Measurements from ENCODE around the gene HSPBP1. TPM values are rescaled to one million over a fixed set of nuclear protein-coding genes. Genes with fewer than 3 reads are reported as not detected.

HSPBP1 gene
- total RNA-seq, 4 donors from 2014 or later = 33.7 to 49.6 (median 40.5) TPM

DNA sequence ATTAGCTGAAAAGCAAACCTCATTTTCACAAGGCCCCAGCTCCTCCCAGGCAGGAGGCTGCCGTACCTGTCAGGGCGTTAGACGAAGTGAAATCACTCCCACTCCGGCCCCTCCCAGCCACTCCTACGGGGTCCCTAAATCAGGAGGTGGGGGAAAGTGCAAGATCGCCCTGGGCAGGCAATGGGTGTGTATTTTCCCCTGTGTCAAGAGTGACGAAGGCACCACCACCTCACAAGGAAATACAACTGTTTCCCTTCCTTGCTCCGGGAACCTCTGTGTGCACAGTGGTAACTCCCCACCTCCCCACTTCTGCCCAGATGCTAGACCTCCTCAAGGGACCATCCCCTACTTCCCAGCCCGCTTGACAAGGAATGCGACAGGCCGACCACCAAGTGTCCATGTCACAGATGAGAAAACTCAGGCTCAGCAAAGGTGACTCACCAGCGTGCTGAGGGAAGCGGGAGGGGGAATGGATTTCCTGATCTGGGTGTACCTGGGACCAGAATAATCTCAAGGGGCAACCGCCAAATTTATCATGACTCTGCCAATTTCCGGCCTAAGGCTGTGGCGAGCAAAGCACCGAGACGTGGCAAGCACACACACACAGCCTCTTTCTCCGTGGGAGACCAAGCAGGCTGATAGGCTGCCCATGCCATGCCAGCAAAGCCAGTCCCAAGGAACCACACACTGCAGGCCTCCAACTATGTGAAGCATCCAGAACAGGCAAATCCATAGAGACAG lies 28.4 kb downstream of the HSPBP1 start:
- H3K36me3 ChIP-seq = peaks cover 0 to 13% (median 0%) of the 10 kb centered on the region in 3 donors
- TF ChIP-seq, protein P1, sequence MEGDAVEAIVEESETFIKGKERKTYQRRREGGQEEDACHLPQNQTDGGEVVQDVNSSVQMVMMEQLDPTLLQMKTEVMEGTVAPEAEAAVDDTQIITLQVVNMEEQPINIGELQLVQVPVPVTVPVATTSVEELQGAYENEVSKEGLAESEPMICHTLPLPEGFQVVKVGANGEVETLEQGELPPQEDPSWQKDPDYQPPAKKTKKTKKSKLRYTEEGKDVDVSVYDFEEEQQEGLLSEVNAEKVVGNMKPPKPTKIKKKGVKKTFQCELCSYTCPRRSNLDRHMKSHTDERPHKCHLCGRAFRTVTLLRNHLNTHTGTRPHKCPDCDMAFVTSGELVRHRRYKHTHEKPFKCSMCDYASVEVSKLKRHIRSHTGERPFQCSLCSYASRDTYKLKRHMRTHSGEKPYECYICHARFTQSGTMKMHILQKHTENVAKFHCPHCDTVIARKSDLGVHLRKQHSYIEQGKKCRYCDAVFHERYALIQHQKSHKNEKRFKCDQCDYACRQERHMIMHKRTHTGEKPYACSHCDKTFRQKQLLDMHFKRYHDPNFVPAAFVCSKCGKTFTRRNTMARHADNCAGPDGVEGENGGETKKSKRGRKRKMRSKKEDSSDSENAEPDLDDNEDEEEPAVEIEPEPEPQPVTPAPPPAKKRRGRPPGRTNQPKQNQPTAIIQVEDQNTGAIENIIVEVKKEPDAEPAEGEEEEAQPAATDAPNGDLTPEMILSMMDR (IDR thresholded peaks at IDR 0.05) = no peak
- TF ChIP-seq POLR2A (IDR thresholded peaks at IDR 0.05) (no peak), EP300 (IDR thresholded peaks at IDR 0.05) (no peak)
- peaks cover 0 to 93% (median 37%) of the 10 kb centered on the region in 4 donors for H3K4me1 ChIP-seq
- WGBS, 2 donors = 66 to 73% methylated on average over 19 of the region's 19 CpGs
- DNase-seq (ENCODE audit: low spot score in 2 of 2) = no peak
- H3K4me3 ChIP-seq = no peak overlapping the region
- H3K27me3 ChIP-seq = no peaks in the 10 kb centered on the region
- H3K9me3 ChIP-seq = no peaks in the 10 kb centered on the region
- no peak overlapping the region for H3K27ac ChIP-seq

DNA sequence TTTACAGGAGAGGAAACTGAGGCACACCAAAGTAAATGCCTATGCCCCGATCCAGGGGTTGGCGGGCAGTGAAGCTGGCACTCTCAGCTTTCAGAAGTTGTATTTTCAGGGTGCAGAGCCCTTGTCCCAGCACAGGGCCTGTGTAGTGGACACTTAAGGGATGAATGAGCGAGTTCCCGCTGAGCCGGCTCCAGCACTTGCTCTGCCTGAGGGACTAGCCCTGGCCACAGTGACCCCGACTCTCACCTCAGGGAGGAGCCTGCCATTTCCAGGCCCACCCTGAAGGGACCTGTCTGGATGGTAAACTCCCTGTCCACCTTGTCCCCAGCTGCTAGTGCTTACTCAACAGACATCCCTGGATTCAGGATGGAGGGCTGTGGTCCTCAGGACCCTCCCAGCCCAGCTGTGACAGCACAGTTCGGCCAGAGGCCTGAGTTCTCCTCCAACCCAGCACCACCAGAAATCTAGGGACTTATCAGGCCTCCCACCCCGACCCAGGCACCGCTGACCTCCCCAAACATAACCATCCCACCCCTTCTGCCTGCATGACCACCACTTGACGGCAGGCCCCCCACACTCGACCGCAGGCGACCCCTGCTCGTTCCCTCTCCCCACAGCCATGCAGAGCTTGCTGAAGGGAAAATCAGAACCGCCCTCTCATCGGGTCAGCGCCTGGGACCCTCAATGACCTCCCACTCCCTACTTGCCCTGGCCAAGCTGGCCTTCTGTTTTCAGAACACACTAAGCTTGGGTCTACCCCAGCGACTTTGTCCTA lies 29.5 kb downstream of the HSPBP1 start:
- no peak for TF ChIP-seq POLR2A (IDR thresholded peaks at IDR 0.05)
- DNase-seq (ENCODE audit: low spot score in 2 of 2) = no peak
- no peaks in the 10 kb centered on the region for H3K9me3 ChIP-seq
- H3K36me3 ChIP-seq = peaks cover 0 to 23% (median 8%) of the 10 kb centered on the region in 3 donors
- 84 to 93% methylated on average over 18 of the region's 18 CpGs for WGBS, 2 donors
- peaks cover 0 to 83% (median 27%) of the 10 kb centered on the region in 4 donors for H3K4me1 ChIP-seq
- no peak overlapping the region for H3K4me3 ChIP-seq
- H3K27me3 ChIP-seq = no peaks in the 10 kb centered on the region
- H3K27ac ChIP-seq = no peak overlapping the region

DNA sequence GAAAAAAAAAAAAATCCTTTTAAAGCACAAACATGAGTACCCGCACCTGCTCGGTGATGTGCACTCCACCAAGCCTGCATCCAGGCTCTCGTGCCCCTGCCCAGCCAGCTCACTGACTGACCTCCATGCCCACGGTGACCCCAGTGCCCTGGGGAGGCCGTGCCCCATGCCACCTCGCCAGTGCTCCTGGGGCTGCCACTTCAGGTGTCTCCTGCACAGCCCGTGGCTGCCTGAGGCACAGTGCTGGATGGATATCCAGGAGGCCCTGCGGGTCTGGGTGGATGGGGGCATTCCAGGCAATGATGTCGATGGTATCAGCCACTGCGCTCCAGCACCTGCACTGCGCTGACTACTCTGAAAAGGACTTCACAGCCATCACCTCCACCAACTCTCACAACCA lies 30.1 kb downstream of the HSPBP1 start:
- Histone ChIP-seq H3K36me3 (peaks cover 0 to 29% (median 14%) of the 10 kb centered on the region in 3 donors), H3K4me3 (no peak overlapping the region), H3K4me1 (peaks cover 0 to 77% (median 21%) of the 10 kb centered on the region in 4 donors), H3K27ac (no peak overlapping the region), H3K9me3 (no peaks in the 10 kb centered on the region), H3K27me3 (no peaks in the 10 kb centered on the region)
- WGBS, 2 donors = 90 to 92% methylated on average over 9 to 11 of the region's 11 CpGs
- TF ChIP-seq, protein P1 (IDR thresholded peaks at IDR 0.05) = no peak
- TF ChIP-seq POLR2A (IDR thresholded peaks at IDR 0.05) (no peak), EP300 (IDR thresholded peaks at IDR 0.05) (no peak)
- no peak for DNase-seq (ENCODE audit: low spot score in 2 of 2)

DNA sequence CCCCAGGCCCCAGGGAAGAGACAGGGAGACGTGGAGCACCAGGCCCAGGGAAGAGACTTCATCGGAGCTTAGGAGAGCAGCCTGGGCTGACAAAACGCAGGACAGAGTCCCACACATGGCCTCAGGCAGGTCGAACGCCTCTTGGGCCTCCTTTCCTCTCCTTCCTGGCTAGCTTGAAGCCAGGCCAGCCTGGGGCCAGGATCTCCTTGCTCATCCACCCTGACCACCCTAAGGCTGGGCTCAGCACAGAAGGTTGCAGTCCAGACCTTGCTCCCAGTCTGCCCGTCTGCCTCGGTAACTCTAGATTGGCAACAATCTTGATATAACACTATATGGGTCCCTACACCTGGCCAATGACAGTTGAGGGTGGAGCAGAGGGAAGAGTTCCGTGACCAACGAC lies 31.2 kb downstream of the HSPBP1 start:
- Histone ChIP-seq H3K27me3 (no peaks in the 10 kb centered on the region), H3K4me3 (no peak overlapping the region), H3K4me1 (peaks cover 0 to 65% (median 16%) of the 10 kb centered on the region in 4 donors), H3K36me3 (peaks cover 0 to 41% (median 15%) of the 10 kb centered on the region in 3 donors), H3K9me3 (no peaks in the 10 kb centered on the region), H3K27ac (no peak overlapping the region)
- WGBS, 2 donors = 74 to 79% methylated on average over 8 to 9 of the region's 9 CpGs
- DNase-seq (ENCODE audit: low spot score in 2 of 2) = no peak
- TF ChIP-seq, protein P1 (IDR thresholded peaks at IDR 0.05) = no peak
- TF ChIP-seq EP300 (IDR thresholded peaks at IDR 0.05) (no peak), POLR2A (IDR thresholded peaks at IDR 0.05) (no peak)

DNA sequence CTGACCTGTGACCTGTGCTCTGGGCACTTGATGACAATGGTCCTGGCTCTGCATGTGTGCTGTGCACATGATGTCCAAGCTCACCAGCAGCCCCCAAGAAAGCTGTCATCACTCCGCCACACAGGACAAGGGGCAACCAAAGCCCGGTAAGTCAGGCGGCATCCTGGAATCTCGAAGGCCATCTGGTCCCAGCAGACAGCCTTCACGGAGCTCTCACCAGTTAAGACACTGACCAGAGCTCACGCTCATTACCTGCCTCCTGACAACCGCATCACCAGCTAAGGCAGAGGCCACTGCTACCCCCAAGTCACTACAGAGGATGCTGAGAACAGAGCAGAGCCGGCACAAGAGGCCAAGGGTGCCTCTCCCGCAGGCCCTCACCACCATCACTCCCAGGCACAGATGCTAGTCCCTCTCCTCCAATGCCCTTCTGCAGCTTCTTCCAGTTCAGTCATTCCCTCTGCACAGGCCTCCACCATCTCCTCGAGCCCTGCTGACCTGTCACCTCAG lies 31.7 kb downstream of the HSPBP1 start:
- DNase-seq (ENCODE audit: low spot score in 2 of 2) = no peak
- Histone ChIP-seq H3K36me3 (peaks cover 0 to 46% (median 15%) of the 10 kb centered on the region in 3 donors), H3K27ac (no peak overlapping the region), H3K4me3 (no peak overlapping the region), H3K9me3 (no peaks in the 10 kb centered on the region), H3K4me1 (peaks cover 0 to 60% (median 16%) of the 10 kb centered on the region in 4 donors), H3K27me3 (no peaks in the 10 kb centered on the region)
- TF ChIP-seq POLR2A (IDR thresholded peaks at IDR 0.05) = no peak
- TF ChIP-seq, protein P1 (IDR thresholded peaks at IDR 0.05) = no peak
- TF ChIP-seq EP300 (IDR thresholded peaks at IDR 0.05) = no peak
- 71 to 86% methylated on average over 8 to 10 of the region's 10 CpGs for WGBS, 2 donors
